Measurements from ENCODE around the gene RALB.
A peak's percentile ranks its signal among the peaks of the same experiment; 100 is the strongest.

The RALB gene

GRCh38 chr2:120238728-120239487 lies 13.7 kb upstream of the RALB start:
- no peak overlapping the region for H3K4ac ChIP-seq (ENCODE audit: low read depth, low read length)
- H4K12ac ChIP-seq (ENCODE audit: low read depth, low read length) = no peak overlapping the region
- H3K9ac ChIP-seq (ENCODE audit: low read length) = no peak overlapping the region
- H3K79me1 ChIP-seq (ENCODE audit: low read length) = no peaks in the 10 kb centered on the region
- H3K27me3 ChIP-seq (ENCODE audit: insufficient read depth, low read length) = no peaks in the 10 kb centered on the region
- no peaks in the 10 kb centered on the region for H3K79me2 ChIP-seq (ENCODE audit: control insufficient read depth, insufficient read depth, low read length, poor library complexity)
- H3K23ac ChIP-seq (ENCODE audit: low read length) = no peak overlapping the region
- H3K4me2 ChIP-seq (ENCODE audit: low read length) = no peak overlapping the region
- peak; percentile 63 to 72 for DNase-seq
- no peak overlapping the region for H3K27ac ChIP-seq (ENCODE audit: low read depth, low read length)
- peak overlapping the region; percentile 46 for H4K91ac ChIP-seq (ENCODE audit: low read depth, low read length)
- H4K8ac ChIP-seq (ENCODE audit: low read depth, low read length) = no peak overlapping the region
- H3K14ac ChIP-seq (ENCODE audit: low read length) = no peak overlapping the region
- H2AFZ ChIP-seq (ENCODE audit: insufficient read depth, low read length, poor library complexity) = no peak overlapping the region
- no CpG with 5 or more reads among the region's 22 CpGs for WGBS (ENCODE audit: extremely low coverage, insufficient coverage, insufficient read length)
- no peaks in the 10 kb centered on the region for H3K36me3 ChIP-seq (ENCODE audit: control insufficient read depth in 1 of 2, insufficient read depth in 2 of 2, low read length in 2 of 2)
- H2BK12ac ChIP-seq (ENCODE audit: low read length) = peak overlapping the region; percentile 3
- H3K18ac ChIP-seq (ENCODE audit: low read length) = no peak overlapping the region
- H3K9me3 ChIP-seq (ENCODE audit: insufficient read depth, low read depth, low read length) = peaks cover 2% of the 10 kb centered on the region
- H2BK5ac ChIP-seq (ENCODE audit: low read depth, low read length, poor library complexity) = peak overlapping the region; percentile 42
- H2BK120ac ChIP-seq (ENCODE audit: insufficient read depth, low read length, poor library complexity) = peak overlapping the region; percentile 23
- H3K4me3 ChIP-seq (ENCODE audit: low read depth, low read length) = no peak overlapping the region
- peaks cover 23 to 37% of the 10 kb centered on the region in 2 experiments for H3K4me1 ChIP-seq (ENCODE audit: control insufficient read depth in 1 of 2, insufficient read depth in 2 of 2, low read length in 2 of 2)
- peak overlapping the region; percentile 33 for H2AK5ac ChIP-seq (ENCODE audit: low read length)

GRCh38 chr2:120239488-120240287 lies 13.0 kb upstream of the RALB start:
- no peak overlapping the region for H3K9ac ChIP-seq (ENCODE audit: low read length)
- no peak overlapping the region for H2BK120ac ChIP-seq (ENCODE audit: insufficient read depth, low read length, poor library complexity)
- H4K91ac ChIP-seq (ENCODE audit: low read depth, low read length) = peak overlapping the region; percentile 24
- no peak overlapping the region for H3K27ac ChIP-seq (ENCODE audit: low read depth, low read length)
- H3K4me1 ChIP-seq (ENCODE audit: control insufficient read depth in 1 of 2, insufficient read depth in 2 of 2, low read length in 2 of 2) = peaks cover 27 to 40% of the 10 kb centered on the region in 2 experiments
- peaks cover 4% of the 10 kb centered on the region for H3K9me3 ChIP-seq (ENCODE audit: insufficient read depth, low read depth, low read length)
- no peak overlapping the region for H2BK5ac ChIP-seq (ENCODE audit: low read depth, low read length, poor library complexity)
- peak overlapping the region; percentile 39 for H2BK12ac ChIP-seq (ENCODE audit: low read length)
- no peak overlapping the region for H3K4me3 ChIP-seq (ENCODE audit: low read depth, low read length)
- H3K14ac ChIP-seq (ENCODE audit: low read length) = no peak overlapping the region
- no CpG with 5 or more reads among the region's 22 CpGs for WGBS (ENCODE audit: extremely low coverage, insufficient coverage, insufficient read length)
- H4K12ac ChIP-seq (ENCODE audit: low read depth, low read length) = no peak overlapping the region
- no peaks in the 10 kb centered on the region for H3K36me3 ChIP-seq (ENCODE audit: control insufficient read depth in 1 of 2, insufficient read depth in 2 of 2, low read length in 2 of 2)
- H3K4me2 ChIP-seq (ENCODE audit: low read length) = peak overlapping the region; percentile 2
- no peak overlapping the region for H3K18ac ChIP-seq (ENCODE audit: low read length)
- H3K79me2 ChIP-seq (ENCODE audit: control insufficient read depth, insufficient read depth, low read length, poor library complexity) = no peaks in the 10 kb centered on the region
- H2AK5ac ChIP-seq (ENCODE audit: low read length) = no peak overlapping the region
- H2AFZ ChIP-seq (ENCODE audit: insufficient read depth, low read length, poor library complexity) = no peak overlapping the region
- H3K79me1 ChIP-seq (ENCODE audit: low read length) = no peaks in the 10 kb centered on the region
- peak; percentile 78 to 80 for DNase-seq
- no peak overlapping the region for H3K23ac ChIP-seq (ENCODE audit: low read length)
- H3K4ac ChIP-seq (ENCODE audit: low read depth, low read length) = no peak overlapping the region
- no peaks in the 10 kb centered on the region for H3K27me3 ChIP-seq (ENCODE audit: insufficient read depth, low read length)
- no peak overlapping the region for H4K8ac ChIP-seq (ENCODE audit: low read depth, low read length)

- peaks cover 39 to 51% of the 10 kb centered on the region in 2 experiments for H3K4me1 ChIP-seq (ENCODE audit: control insufficient read depth in 1 of 2, insufficient read depth in 2 of 2, low read length in 2 of 2)
- H3K27me3 ChIP-seq (ENCODE audit: insufficient read depth, low read length) = no peaks in the 10 kb centered on the region
- H3K14ac ChIP-seq (ENCODE audit: low read length) = no peak overlapping the region
- H2BK5ac ChIP-seq (ENCODE audit: low read depth, low read length, poor library complexity) = no peak overlapping the region
- H2BK120ac ChIP-seq (ENCODE audit: insufficient read depth, low read length, poor library complexity) = no peak overlapping the region
- H2BK12ac ChIP-seq (ENCODE audit: low read length) = no peak overlapping the region
- H3K27ac ChIP-seq (ENCODE audit: low read depth, low read length) = no peak overlapping the region
- no peak overlapping the region for H3K4me3 ChIP-seq (ENCODE audit: low read depth, low read length)
- H2AFZ ChIP-seq (ENCODE audit: insufficient read depth, low read length, poor library complexity) = no peak overlapping the region
- peaks cover 4% of the 10 kb centered on the region for H3K9me3 ChIP-seq (ENCODE audit: insufficient read depth, low read depth, low read length)
- no peak overlapping the region for H3K4ac ChIP-seq (ENCODE audit: low read depth, low read length)
- H3K79me2 ChIP-seq (ENCODE audit: control insufficient read depth, insufficient read depth, low read length, poor library complexity) = no peaks in the 10 kb centered on the region
- no peak overlapping the region for H2AK5ac ChIP-seq (ENCODE audit: low read length)
- H3K4me2 ChIP-seq (ENCODE audit: low read length) = no peak overlapping the region
- H3K18ac ChIP-seq (ENCODE audit: low read length) = no peak overlapping the region
- no peak overlapping the region for H3K9ac ChIP-seq (ENCODE audit: low read length)
- no CpG with 5 or more reads among the region's 10 CpGs for WGBS (ENCODE audit: extremely low coverage, insufficient coverage, insufficient read length)
- no peak overlapping the region for H4K8ac ChIP-seq (ENCODE audit: low read depth, low read length)
- DNase-seq = no peak
- H4K91ac ChIP-seq (ENCODE audit: low read depth, low read length) = no peak overlapping the region
- no peak overlapping the region for H4K12ac ChIP-seq (ENCODE audit: low read depth, low read length)
- no peaks in the 10 kb centered on the region for H3K36me3 ChIP-seq (ENCODE audit: control insufficient read depth in 1 of 2, insufficient read depth in 2 of 2, low read length in 2 of 2)
- H3K79me1 ChIP-seq (ENCODE audit: low read length) = peaks cover 3% of the 10 kb centered on the region
- H3K23ac ChIP-seq (ENCODE audit: low read length) = no peak overlapping the region
Observed at GRCh38 chr2:120240901-120241429, 11.7 kb upstream of the RALB start.

- peaks cover 4% of the 10 kb centered on the region for H3K9me3 ChIP-seq (ENCODE audit: insufficient read depth, low read depth, low read length)
- no peak overlapping the region for H3K4me3 ChIP-seq (ENCODE audit: low read depth, low read length)
- H2BK5ac ChIP-seq (ENCODE audit: low read depth, low read length, poor library complexity) = no peak overlapping the region
- H2AK5ac ChIP-seq (ENCODE audit: low read length) = no peak overlapping the region
- peaks cover 45 to 58% of the 10 kb centered on the region in 2 experiments for H3K4me1 ChIP-seq (ENCODE audit: control insufficient read depth in 1 of 2, insufficient read depth in 2 of 2, low read length in 2 of 2)
- H3K27me3 ChIP-seq (ENCODE audit: insufficient read depth, low read length) = no peaks in the 10 kb centered on the region
- H4K91ac ChIP-seq (ENCODE audit: low read depth, low read length) = no peak overlapping the region
- no peaks in the 10 kb centered on the region for H3K79me2 ChIP-seq (ENCODE audit: control insufficient read depth, insufficient read depth, low read length, poor library complexity)
- H3K79me1 ChIP-seq (ENCODE audit: low read length) = peaks cover 3% of the 10 kb centered on the region
- H2BK120ac ChIP-seq (ENCODE audit: insufficient read depth, low read length, poor library complexity) = no peak overlapping the region
- DNase-seq = no peak
- no CpG with 5 or more reads among the region's 6 CpGs for WGBS (ENCODE audit: extremely low coverage, insufficient coverage, insufficient read length)
- no peak overlapping the region for H3K23ac ChIP-seq (ENCODE audit: low read length)
- H3K4ac ChIP-seq (ENCODE audit: low read depth, low read length) = no peak overlapping the region
- H3K9ac ChIP-seq (ENCODE audit: low read length) = no peak overlapping the region
- no peak overlapping the region for H4K8ac ChIP-seq (ENCODE audit: low read depth, low read length)
- H3K14ac ChIP-seq (ENCODE audit: low read length) = no peak overlapping the region
- no peaks in the 10 kb centered on the region for H3K36me3 ChIP-seq (ENCODE audit: control insufficient read depth in 1 of 2, insufficient read depth in 2 of 2, low read length in 2 of 2)
- no peak overlapping the region for H2BK12ac ChIP-seq (ENCODE audit: low read length)
- H2AFZ ChIP-seq (ENCODE audit: insufficient read depth, low read length, poor library complexity) = no peak overlapping the region
- no peak overlapping the region for H3K4me2 ChIP-seq (ENCODE audit: low read length)
- no peak overlapping the region for H3K18ac ChIP-seq (ENCODE audit: low read length)
- H3K27ac ChIP-seq (ENCODE audit: low read depth, low read length) = no peak overlapping the region
- no peak overlapping the region for H4K12ac ChIP-seq (ENCODE audit: low read depth, low read length)
Observed at GRCh38 chr2:120241684-120242083, 11.0 kb upstream of the RALB start.

Measured in trophoblast cell (in vitro differentiated cells and primary cell).